K562 (cell line): Measurements from ENCODE around the gene TIMM17B. TPM values are rescaled to one million over a fixed set of nuclear protein-coding genes. Genes with fewer than 3 reads are reported as not detected.
A peak's percentile ranks its signal among the peaks of the same experiment; 100 is the strongest.

Source experiments
- ATAC-seq: fragments of 200-7000 bp; cut with Tn5 transposase; 3 replicates; pipeline ENCODE4 v1.9.1; 2020; ENCODE audit warnings: moderate library complexity
- BruUV-seq: library from RNA; stranded (reverse); fragments of 400-500 nt; replicated peaks from 2 replicates; lab custom pipeline; 2021; lab: Mats Ljungman, UMichigan
- CTCF ChIA-PET: fragments of 300-600 bp; formaldehyde crosslinking; extraction: SDS; loops from one replicate; lab custom pipeline; 2021; ENCODE audit warnings: low intra/inter-chr PET ratio; lab: Yijun Ruan, JAX
- POLR2A ChIA-PET: fragments of 300-600, 350-650 bp; sonication (Branson Sonifier 250); formaldehyde crosslinking; extraction: SDS; loops from one replicate; lab custom pipeline; 2021; ENCODE audit warnings: antibody characterized with exemption, inconsistent platforms; lab: Yijun Ruan, JAX
- DNase-seq, 4 experiments: peaks; one replicate each; pipeline versions ENCODE4 v3.0.0 to v3.0.0-alpha.2; 2011 to 2018; ENCODE audit warnings: low spot score in 3 of 4, mixed read lengths in 3 of 4; ENCODE audit errors: extremely low read depth in 1 of 4
- FAIRE-seq: peaks from 2 replicates; lab custom pipeline; 2011; peaks lifted over from hg19 to GRCh38; lab: Jason Lieb, UNC
- H2AFZ ChIP-seq: 2 replicates; pipeline ENCODE4 v1.6.0; 2011; ENCODE audit warnings: low read depth, low read length, control low read depth, inconsistent platforms
- H3K27ac ChIP-seq: fragments of 200-600 bp; 3 replicates; pipeline ENCODE4 v1.8.0; 2011; ENCODE audit warnings: low read depth, mild to moderate bottlenecking, control low read depth, inconsistent platforms, low read length, moderate library complexity, mixed read lengths; ENCODE audit errors: extremely low read depth
- H3K27me3 ChIP-seq, 2 experiments: fragments of 300-600 bp in 1 of 2; 2 replicates in 1 of 2; 3 replicates in 1 of 2; pipeline versions ENCODE4 v1.6.0 to v1.8.0; 2011; ENCODE audit warnings: inconsistent platforms in 2 of 2, low read length in 2 of 2, mild to moderate bottlenecking in 1 of 2, mixed read lengths in 1 of 2, moderate library complexity in 1 of 2; ENCODE audit not compliant: control insufficient read depth in 2 of 2, insufficient read depth in 2 of 2
- H3K36me3 ChIP-seq: fragments of 300-600 bp; 3 replicates; pipeline ENCODE4 v1.8.0; 2011; ENCODE audit warnings: mild to moderate bottlenecking, low read length, inconsistent platforms; ENCODE audit not compliant: control insufficient read depth, insufficient read depth
- H3K4me1 ChIP-seq, 2 experiments: fragments of 200-600 bp in 1 of 2; replicated peaks in 1 of 2; 2 replicates in 1 of 2; 3 replicates in 1 of 2; pipeline versions ENCODE4 v1.5.1 to v1.8.0; 2011; ENCODE audit warnings: inconsistent platforms in 2 of 2, low read length in 2 of 2, mild to moderate bottlenecking in 1 of 2, mixed read lengths in 1 of 2, moderate library complexity in 1 of 2; ENCODE audit not compliant: control insufficient read depth in 2 of 2, insufficient read depth in 2 of 2
- H3K4me2 ChIP-seq: 2 replicates; pipeline ENCODE4 v1.6.1; 2011; ENCODE audit warnings: low read length, control low read depth, inconsistent platforms, mixed read lengths; ENCODE audit not compliant: insufficient read depth
- H3K4me3 ChIP-seq: fragments of 200-600 bp; sonication (generic), shearing (Covaris generic); 2 replicates; pipeline ENCODE4 v1.5.1; 2016; ENCODE audit warnings: control low read depth, inconsistent platforms
- H3K79me2 ChIP-seq: fragments of 200-600 bp; 3 replicates; pipeline ENCODE4 v1.8.0; 2011; ENCODE audit warnings: low read length, inconsistent platforms; ENCODE audit not compliant: control insufficient read depth, insufficient read depth
- H3K9ac ChIP-seq, 2 experiments: 2 replicates each; pipeline versions ENCODE4 v1.6.0 to v1.6.1; 2011; ENCODE audit warnings: low read depth in 2 of 2, low read length in 2 of 2, control low read depth in 1 of 2, inconsistent platforms in 1 of 2, mild to moderate bottlenecking in 1 of 2, mixed read lengths in 1 of 2; ENCODE audit not compliant: insufficient read depth in 1 of 2
- H3K9me1 ChIP-seq: one replicate; pipeline ENCODE4 v1.6.0; 2011; ENCODE audit warnings: inconsistent platforms, mild to moderate bottlenecking, low read length, moderate library complexity; ENCODE audit not compliant: control insufficient read depth, insufficient read depth
- H3K9me3 ChIP-seq: replicated peaks from 2 replicates; pipeline ENCODE4 v1.5.1; 2011; ENCODE audit warnings: low read depth, low read length, inconsistent platforms; ENCODE audit not compliant: control insufficient read depth, insufficient read depth
- H4K20me1 ChIP-seq: replicated peaks from 2 replicates; pipeline ENCODE4 v1.6.1; 2011; ENCODE audit warnings: low read length, inconsistent platforms, mixed read lengths; ENCODE audit not compliant: control insufficient read depth, insufficient read depth
- EZH2 ChIP-seq: IDR thresholded peaks from 2 replicates; pipeline ENCODE4 v1.6.1; 2012; ENCODE audit warnings: low read depth, mild to moderate bottlenecking, inconsistent platforms, low read length, borderline replicate concordance
- KAT7 ChIP-seq: sonication (generic); formaldehyde crosslinking; IDR thresholded peaks from 2 replicates; pipeline ENCODE4 v1.8.0; 2022; ENCODE audit warnings: missing genetic modification reagents, mild to moderate bottlenecking, borderline replicate concordance
- KLF1 ChIP-seq: fragments of 450-650 bp; IDR thresholded peaks from 2 replicates; pipeline ENCODE4 v1.6.1; 2016; ENCODE audit warnings: missing genetic modification characterization, missing compliant biosample characterization
- TCF3 ChIP-seq: sonication (generic); formaldehyde crosslinking; IDR thresholded peaks from 2 replicates; pipeline ENCODE4 v1.4.0; 2020; ENCODE audit warnings: mild to moderate bottlenecking, missing genetic modification reagents
- USF2 ChIP-seq: sonication (generic); formaldehyde crosslinking; IDR thresholded peaks from 2 replicates; pipeline ENCODE4 v1.5.0; 2020; ENCODE audit warnings: missing genetic modification reagents
- ZNF561 ChIP-seq: fragments of 450-650 bp; formaldehyde crosslinking; conservative IDR thresholded peaks from 2 replicates; pipeline ENCODE4 v1.4.0; 2020; ENCODE audit warnings: mild to moderate bottlenecking, moderate library complexity
- whole genome bisulfite sequencing: fragments of 100-300 bp; shearing (Covaris generic); methylation state at CpG from one replicate; pipeline ENCODE4 v1.1.6; 2016; ENCODE audit warnings: low coverage, mixed read lengths; ENCODE audit not compliant: insufficient coverage; ENCODE audit errors: missing lambda C conversion rate; 5-methylcytosine and 5-hydroxymethylcytosine counted together
- in situ Hi-C: fragments of 300-500 bp; cut with MboI; formaldehyde crosslinking; loops from 4 replicates; pipeline ENCODE4 v1.15.0; 2018; ENCODE audit warnings: inconsistent platforms, mixed read lengths
- intact Hi-C: fragments of 100-400 bp; cut with micrococcal nuclease; formaldehyde crosslinking; loops from 2 replicates; pipeline ENCODE4 v1.14.2; 2022
- polyA plus RNA-seq, 8 experiments: library from polyadenylated mRNA; depleted of rRNA in 4 of 8; stranded (reverse) in 5 of 8; unstranded in 3 of 8; fragments of >200 nt; fragmentation: Nextera tagmentation in 2 of 8; fragmentation: Illumina TruSeq in 1 of 8; extraction: Ambion mirVana in 2 of 8; extraction: Trizol in 1 of 8; gene quantifications; 2 replicates each; pipeline versions ENCODE4 v1.2.1 to v1.2.3, GENCODE V29; 2011 to 2014; ENCODE audit warnings: inconsistent platforms in 1 of 8, missing spikeins in 1 of 8
- total RNA-seq, 7 experiments: library from RNA; depleted of rRNA in 6 of 7; stranded (reverse); fragments of >200 nt in 6 of 7; fragmentation: Illumina TruSeq in 2 of 7; extraction: Trizol in 2 of 7; gene quantifications; 2 replicates each; pipeline versions ENCODE4 v1.2.1 to v1.2.3, GENCODE V29; 2011 to 2021; ENCODE audit warnings: low replicate concordance in 1 of 7
- TF ChIP-seq, protein P1 (sequence below): fragments of 150-350 bp; conservative IDR thresholded peaks from 2 replicates; pipeline ENCODE4 v1.6.1; 2014; ENCODE audit warnings: low read length
- TF ChIP-seq, protein P2 (sequence below): sonication (generic); formaldehyde crosslinking; IDR thresholded peaks from 2 replicates; pipeline ENCODE4 v1.8.1; 2023; ENCODE audit warnings: missing genetic modification reagents, mild to moderate bottlenecking, borderline replicate concordance

Gene TIMM17B
- total and polyA plus RNA-seq, 9 of the 15 experiments (the other 6 are each of a cell fraction or from before 2014, with no cell fraction given), result 9.9 to 184 (median 115) TPM

GRCh38 chrX:48901069-48901468 lies 3.5 kb upstream of the TIMM17B start (continued):
- TF ChIP-seq, protein P1, sequence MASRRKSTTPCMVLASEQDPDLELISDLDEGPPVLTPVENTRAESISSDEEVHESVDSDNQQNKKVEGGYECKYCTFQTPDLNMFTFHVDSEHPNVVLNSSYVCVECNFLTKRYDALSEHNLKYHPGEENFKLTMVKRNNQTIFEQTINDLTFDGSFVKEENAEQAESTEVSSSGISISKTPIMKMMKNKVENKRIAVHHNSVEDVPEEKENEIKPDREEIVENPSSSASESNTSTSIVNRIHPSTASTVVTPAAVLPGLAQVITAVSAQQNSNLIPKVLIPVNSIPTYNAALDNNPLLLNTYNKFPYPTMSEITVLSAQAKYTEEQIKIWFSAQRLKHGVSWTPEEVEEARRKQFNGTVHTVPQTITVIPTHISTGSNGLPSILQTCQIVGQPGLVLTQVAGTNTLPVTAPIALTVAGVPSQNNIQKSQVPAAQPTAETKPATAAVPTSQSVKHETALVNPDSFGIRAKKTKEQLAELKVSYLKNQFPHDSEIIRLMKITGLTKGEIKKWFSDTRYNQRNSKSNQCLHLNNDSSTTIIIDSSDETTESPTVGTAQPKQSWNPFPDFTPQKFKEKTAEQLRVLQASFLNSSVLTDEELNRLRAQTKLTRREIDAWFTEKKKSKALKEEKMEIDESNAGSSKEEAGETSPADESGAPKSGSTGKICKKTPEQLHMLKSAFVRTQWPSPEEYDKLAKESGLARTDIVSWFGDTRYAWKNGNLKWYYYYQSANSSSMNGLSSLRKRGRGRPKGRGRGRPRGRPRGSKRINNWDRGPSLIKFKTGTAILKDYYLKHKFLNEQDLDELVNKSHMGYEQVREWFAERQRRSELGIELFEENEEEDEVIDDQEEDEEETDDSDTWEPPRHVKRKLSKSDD, result no peak

GRCh38 chrX:48899078-48899410 lies 1.5 kb upstream of the TIMM17B start:
- CTCF ChIA-PET, result no interaction called here
- no peak for DNase-seq
- POLR2A ChIA-PET, result interaction anchor here (1.1 kb wide), 1 partner anchor 162 kb away, joined by 3 read pairs; no protein-coding TSS in a partner anchor
- Histone ChIP-seq H2AFZ (no peak overlapping the region), H3K4me2 (peak overlapping the region; percentile 55), H3K4me1 (peaks cover 11 to 18% of the 10 kb centered on the region in 2 experiments; a peak in 4 of 5 replicates), H3K27me3 (no peaks in the 10 kb centered on the region), H3K9me3 (no peaks in the 10 kb centered on the region), H3K9me1 (no peaks in the 10 kb centered on the region), H3K79me2 (peaks cover 59% of the 10 kb centered on the region), H3K9ac (peak overlapping the region in 1 of 2 experiments; percentile 83; a peak in 2 of 4 replicates), H3K27ac (peak overlapping the region; percentile 43; the same call in 1 of the 3 replicates), H4K20me1 (peaks cover 7% of the 10 kb centered on the region), H3K4me3 (peak overlapping the region; percentile 27; the same call in 1 of the 2 replicates), H3K36me3 (peaks cover 68% of the 10 kb centered on the region)
- no peak for FAIRE-seq
- no peak for TF ChIP-seq KLF1
- no peak for TF ChIP-seq EZH2
- TF ChIP-seq TCF3, result no peak
- TF ChIP-seq ZNF561 (CRISPR knock-in tag), result no peak
- TF ChIP-seq, protein P2, sequence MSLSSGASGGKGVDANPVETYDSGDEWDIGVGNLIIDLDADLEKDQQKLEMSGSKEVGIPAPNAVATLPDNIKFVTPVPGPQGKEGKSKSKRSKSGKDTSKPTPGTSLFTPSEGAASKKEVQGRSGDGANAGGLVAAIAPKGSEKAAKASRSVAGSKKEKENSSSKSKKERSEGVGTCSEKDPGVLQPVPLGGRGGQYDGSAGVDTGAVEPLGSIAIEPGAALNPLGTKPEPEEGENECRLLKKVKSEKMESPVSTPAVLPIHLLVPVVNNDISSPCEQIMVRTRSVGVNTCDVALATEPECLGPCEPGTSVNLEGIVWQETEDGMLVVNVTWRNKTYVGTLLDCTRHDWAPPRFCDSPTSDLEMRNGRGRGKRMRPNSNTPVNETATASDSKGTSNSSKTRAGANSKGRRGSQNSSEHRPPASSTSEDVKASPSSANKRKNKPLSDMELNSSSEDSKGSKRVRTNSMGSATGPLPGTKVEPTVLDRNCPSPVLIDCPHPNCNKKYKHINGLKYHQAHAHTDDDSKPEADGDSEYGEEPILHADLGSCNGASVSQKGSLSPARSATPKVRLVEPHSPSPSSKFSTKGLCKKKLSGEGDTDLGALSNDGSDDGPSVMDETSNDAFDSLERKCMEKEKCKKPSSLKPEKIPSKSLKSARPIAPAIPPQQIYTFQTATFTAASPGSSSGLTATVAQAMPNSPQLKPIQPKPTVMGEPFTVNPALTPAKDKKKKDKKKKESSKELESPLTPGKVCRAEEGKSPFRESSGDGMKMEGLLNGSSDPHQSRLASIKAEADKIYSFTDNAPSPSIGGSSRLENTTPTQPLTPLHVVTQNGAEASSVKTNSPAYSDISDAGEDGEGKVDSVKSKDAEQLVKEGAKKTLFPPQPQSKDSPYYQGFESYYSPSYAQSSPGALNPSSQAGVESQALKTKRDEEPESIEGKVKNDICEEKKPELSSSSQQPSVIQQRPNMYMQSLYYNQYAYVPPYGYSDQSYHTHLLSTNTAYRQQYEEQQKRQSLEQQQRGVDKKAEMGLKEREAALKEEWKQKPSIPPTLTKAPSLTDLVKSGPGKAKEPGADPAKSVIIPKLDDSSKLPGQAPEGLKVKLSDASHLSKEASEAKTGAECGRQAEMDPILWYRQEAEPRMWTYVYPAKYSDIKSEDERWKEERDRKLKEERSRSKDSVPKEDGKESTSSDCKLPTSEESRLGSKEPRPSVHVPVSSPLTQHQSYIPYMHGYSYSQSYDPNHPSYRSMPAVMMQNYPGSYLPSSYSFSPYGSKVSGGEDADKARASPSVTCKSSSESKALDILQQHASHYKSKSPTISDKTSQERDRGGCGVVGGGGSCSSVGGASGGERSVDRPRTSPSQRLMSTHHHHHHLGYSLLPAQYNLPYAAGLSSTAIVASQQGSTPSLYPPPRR (CRISPR knock-in tag), result no peak
- TF ChIP-seq USF2 (CRISPR knock-in tag), result 0 out of 2 replicates have a peak, but pooled peaks have one; percentile 7
- 0 out of 2 replicates have a peak, but pooled peaks have one; percentile 8 for TF ChIP-seq KAT7 (CRISPR knock-in tag)
- ATAC-seq, result no peak
- BruUV-seq, result no TSS peak
- in situ Hi-C loops, result no loop called here
- 16% methylated on average over 5 of the region's 8 CpGs for WGBS
- intact Hi-C loops, result loop anchor here (5.0 kb wide), 5 partner anchors 37 to 252 kb away; partner anchors contain the start of genes GLOD5 and HDAC6
